A204.1 (cell line): ENCODE measurements around the gene UBE2L3.
"Not testable (repeated sequence)": the region's sequence is repeated elsewhere in the genome, so short reads cannot be mapped to it uniquely, and the experiment has no call there.

Experiments
- FAIRE-seq: peaks from 2 replicates; lab custom pipeline; 2012; peaks lifted over from hg19 to GRCh38; lab: Jason Lieb, UNC

UBE2L3 gene

GRCh38 chr22:21567456-21568346 is at the start of gene UBE2L3:
Gene UBE2L3, plus strand, starts transcription at chr22:21567714. Its CDS starts 31 bp downstream, at chr22:21567745.
- FAIRE-seq = no peak

DNA sequence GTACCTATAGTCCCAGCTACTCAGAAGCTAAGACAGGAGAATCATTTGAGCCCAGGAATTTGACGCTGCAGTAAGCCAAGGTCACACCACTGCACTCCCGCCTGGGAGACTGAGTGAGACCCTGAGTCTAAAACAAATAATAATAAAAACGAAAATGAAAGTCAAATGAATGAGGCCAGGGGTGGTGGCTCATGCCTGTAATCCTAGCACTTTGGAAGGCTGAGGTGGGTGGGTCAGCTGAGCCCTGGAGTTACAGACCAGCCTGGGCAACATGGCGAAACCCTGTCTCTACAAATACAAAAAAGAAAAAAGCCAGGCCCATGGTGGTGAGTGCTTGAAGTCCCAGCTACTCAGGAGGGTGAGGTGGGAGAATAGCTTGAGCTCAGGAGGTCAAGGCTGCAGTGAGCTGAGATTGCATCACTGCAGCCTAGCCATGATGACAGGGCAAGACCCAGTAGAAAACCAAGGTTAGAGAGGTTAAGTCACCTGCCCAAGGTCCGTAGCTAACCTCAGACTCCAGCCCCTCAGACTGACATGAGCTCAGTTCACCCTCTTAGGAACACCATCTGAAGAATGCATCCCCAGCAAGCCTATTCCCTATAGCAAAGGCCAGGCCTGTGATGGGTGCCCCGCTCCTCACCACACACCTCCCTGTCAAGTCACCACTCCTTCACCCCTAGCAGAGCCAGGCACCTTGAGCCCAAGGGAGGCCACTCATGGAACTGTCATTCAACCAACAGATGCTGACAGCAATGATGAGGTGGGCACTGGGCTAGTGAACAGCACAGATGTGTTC is 40.6 kb upstream of the UBE2L3 start:
- FAIRE-seq = not testable (repeated sequence)

- FAIRE-seq = not testable (repeated sequence)
Measured at GRCh38 chr22:21531525-21531924, 36.0 kb upstream of the UBE2L3 start.

GRCh38 chr22:21532863-21533648 is 34.5 kb upstream of the UBE2L3 start:
- FAIRE-seq = not testable (repeated sequence)

GRCh38 chr22:21539862-21540261 is 27.7 kb upstream of the UBE2L3 start:
- not testable (repeated sequence) for FAIRE-seq

GRCh38 chr22:21544432-21545322 is 22.8 kb upstream of the UBE2L3 start:
- not testable (repeated sequence) for FAIRE-seq

DNA sequence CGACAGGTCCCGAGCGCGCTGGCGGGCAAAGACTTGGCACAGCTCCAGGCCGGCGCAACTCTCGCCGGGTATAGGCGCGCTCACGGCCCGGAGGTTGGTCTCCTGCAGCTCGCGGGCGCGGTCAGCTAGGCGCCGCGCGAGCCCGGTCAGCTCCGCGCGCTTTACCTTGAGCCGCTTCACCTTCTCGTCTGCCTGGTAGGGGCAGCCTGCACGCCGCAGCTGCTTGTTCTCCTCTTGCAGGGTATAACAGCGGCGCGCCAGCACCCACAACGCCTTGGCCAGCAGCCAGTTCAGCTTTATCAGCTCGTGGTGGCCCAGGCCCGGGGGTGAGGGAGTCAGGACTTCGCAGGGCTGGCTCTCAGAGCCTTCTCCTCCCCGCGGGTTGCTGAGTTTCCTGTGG is 18.0 kb upstream of the UBE2L3 start:
- FAIRE-seq = not testable (repeated sequence)

DNA sequence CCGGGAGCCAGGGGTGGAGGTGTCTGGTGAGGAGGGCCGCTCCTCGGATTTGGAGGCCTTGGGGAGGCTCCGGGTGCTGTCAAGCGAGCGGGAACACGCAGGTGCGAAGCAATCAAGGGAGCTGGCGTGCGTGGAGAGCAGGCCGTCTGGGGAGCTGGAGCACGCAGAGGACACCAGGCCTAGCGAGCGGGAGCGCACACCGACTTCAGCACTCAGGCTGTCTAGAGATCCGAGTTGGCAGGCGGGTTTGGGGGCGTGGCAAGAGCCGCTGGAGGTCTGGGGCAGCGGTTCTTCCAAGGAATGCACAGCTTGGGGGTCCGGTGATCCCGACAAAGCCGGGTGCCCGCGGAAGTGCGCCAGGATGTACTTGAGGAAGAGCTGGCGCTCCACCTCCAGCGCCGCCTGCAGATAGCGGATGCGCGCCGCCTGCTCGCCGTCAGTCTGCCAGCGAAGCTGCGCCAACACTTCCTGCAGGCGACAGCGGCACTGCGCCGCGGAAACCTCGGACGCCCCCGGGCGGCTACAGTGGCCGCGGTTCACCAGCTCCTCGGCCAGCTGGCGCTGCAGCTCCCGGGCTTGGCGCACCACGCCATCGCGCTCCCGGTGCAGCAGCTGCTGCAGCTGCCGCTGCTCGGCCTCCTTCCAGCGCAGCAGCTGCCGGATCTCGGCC is 17.4 kb upstream of the UBE2L3 start:
- FAIRE-seq = not testable (repeated sequence)

DNA sequence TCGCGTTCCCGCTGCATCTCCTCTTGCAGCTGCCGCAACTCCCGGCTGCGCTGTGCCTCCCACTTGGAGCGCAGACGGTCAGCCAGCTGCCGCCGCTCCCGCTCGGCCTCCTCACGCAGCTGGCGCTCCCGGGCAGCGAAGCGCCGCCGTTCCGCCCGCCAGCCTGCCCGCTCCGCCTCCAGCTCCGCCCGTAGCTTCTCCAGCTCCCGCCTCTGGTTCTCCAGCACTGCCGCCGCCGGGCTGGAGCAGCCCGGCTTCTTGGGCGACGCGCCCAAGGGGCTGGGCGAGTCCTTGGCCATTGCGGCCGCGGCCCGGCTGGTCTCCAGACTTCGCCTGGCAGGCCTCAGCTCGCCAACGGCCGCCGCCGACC is 16.9 kb upstream of the UBE2L3 start:
- FAIRE-seq = not testable (repeated sequence)

GRCh38 chr22:21551361-21551760 is 16.2 kb upstream of the UBE2L3 start, which contains the start of gene RIMBP3C:
Gene RIMBP3C, minus strand, starts transcription at chr22:21551461. Its CDS starts 485 bp downstream, at chr22:21550976.
- FAIRE-seq = not testable (repeated sequence)

DNA sequence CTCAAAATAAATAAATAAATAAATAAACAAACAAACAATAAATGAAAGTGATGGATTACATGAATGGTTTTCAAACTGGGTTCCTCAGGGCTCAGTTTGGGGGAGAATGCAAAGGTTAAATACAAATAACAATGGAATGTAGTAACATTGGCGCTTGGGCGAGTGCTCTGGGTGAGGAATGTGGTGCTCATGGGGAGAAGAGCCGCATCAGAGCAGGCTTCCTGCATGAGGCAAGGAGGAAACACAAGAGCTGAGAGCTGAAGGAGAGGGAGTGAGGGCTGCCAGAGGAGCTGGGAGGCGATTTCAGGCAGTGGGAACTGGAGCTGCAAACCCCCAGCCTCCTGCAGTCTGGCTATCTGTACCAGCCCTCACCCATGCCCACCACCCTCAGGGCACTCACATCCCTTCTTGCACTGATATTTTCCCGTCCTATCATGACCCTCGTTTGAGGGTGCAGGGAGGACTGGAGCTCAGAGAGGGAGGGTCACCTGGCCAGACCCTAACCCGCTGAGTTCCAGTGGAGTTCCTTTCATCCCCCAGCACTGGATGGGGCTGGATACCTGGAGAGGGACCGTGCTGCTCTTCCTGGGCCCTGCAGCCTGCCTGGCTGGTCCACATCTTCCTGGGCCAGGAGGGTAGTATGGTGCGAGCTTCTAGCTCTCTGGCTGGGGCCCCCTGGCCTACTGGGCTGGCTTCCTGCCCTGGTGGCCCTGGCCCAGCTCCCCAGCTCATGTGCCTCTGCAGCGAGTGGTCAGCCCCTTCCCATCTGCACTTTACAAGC is 8.0 kb upstream of the UBE2L3 start:
- not testable (repeated sequence) for FAIRE-seq

GRCh38 chr22:21560657-21561056 is 6.9 kb upstream of the UBE2L3 start:
- FAIRE-seq = not testable (repeated sequence)

DNA sequence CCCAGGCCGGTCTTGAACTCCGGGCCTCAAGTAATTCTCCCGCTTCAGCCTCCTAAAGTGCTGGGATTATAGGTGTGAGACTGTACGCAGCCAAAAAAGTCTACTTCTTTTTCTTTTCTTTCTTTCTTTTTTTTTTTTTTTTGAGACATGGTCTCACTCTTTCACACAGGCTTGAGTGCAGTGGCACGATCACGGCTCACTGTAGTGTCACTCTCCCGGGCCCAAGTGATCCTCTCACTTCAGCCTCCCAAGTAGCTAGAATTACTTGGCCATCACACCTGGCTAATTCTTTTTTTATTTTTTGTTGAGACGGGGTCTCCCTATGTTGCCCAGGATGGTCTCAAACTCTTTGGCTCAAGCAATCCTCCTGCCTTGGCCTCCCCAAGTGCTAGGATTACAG is 3.6 kb upstream of the UBE2L3 start:
- no peak for FAIRE-seq

DNA sequence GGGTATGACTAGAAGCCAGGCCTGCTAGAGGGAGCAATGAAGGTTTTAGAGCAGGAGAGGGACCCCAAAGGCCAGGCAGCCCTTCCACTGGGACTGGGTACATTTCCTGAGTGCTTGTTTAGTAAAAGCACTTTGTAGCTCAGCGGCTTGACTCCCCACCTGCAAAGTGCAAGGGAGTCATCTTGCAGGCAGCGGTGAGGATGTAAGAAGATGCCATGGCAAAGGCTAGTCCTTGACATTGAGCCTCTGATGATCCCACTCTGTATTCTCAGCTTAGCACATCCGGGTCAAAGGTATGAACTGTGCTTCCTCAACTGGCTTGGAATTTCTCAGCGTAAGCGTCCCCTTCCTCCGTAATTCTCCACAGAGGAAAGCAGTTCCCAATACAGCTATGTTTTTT is 3.1 kb upstream of the UBE2L3 start:
- FAIRE-seq = no peak

DNA sequence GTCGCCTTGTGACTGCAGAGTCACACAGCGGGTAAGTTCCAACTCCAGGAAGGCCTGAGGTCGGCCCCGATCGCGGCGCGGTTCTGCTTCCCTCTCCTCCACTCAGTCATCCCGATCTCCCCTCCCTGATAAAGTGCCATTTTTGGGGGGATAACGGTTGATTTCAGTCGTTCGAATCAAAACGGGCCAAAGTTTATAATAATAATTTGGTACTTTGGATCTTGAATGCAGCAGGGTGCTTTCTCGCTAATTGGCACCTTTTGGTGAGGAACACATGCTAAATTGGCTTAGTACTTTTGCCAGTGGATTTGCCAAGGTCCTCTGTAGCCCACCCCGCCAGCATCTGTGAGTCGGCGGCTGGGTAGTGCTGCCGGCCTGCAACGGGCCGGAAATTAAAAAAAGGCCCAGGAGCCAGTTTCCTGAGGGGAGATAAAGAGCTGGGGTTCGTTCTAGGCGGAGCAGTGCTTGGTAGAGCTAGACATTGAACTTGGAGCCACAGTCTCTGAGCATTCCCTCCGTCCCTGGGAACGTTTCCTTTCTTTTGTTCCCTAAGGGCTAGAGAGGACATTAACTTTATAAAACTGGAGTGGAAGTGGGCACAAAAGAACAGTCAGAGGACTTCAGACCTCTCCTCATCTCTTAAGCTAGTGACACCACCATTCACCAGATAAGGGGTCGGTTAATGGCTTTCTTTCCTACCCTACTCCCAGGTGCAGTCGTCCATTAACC is 997 bp downstream of the UBE2L3 start:
- FAIRE-seq = no peak

DNA sequence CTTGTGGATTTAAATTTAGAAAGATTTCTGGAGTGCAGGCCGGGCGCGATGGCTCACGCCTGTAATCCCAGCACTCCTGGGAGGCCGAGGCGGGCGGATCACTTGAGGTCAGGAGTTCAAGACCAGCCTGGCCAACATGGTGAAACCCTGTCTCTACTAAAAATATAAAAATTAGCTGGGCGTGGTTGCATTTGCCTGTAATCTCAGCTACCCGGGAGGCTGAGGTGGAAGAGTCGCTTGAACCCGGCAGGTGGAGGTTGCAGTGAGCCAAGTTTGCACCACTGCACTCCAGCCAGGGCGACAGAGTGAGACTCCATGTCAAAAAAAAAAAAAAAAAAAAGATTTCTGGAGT is 1.5 kb downstream of the UBE2L3 start:
- not testable (repeated sequence) for FAIRE-seq

- FAIRE-seq = no peak
Measured at GRCh38 chr22:21569459-21570170, 2.1 kb downstream of the UBE2L3 start.

GRCh38 chr22:21570398-21570797 is 2.9 kb downstream of the UBE2L3 start:
- no peak for FAIRE-seq

DNA sequence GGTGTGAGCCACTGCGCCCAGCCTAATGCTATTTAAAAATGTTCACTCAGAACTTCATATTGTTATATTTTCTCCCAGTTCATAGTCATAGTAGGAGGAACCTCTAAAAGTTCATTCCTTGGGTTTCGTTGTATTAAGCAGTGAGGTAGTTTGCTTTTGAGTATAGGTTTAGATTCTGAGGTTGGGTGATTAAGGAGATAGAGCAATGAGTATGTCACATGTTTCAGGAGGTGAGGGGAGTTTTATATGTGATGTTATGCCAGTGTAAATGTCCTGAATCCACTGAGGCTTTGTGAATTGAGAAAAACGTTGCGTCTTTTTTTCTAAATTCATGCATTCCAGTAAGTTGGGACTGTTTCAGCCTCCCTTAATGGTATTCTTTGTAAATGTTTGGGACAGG is 4.2 kb downstream of the UBE2L3 start:
- FAIRE-seq = no peak
